GM23338 (cell line): ENCODE measurements around the gene THY1. TPM values are rescaled to one million over a fixed set of nuclear protein-coding genes. Genes with fewer than 3 reads are reported as not detected.
"Not testable (repeated sequence)": the region's sequence is repeated elsewhere in the genome, so short reads cannot be mapped to it uniquely, and the experiment has no call there.

ENCODE experiments used
- ATAC-seq: fragments of 200-7000 bp; cut with Tn5 transposase; 3 replicates; pipeline ENCODE4 v1.9.1; 2020
- DNase-seq: peaks from one replicate; pipeline ENCODE4 v3.0.0-alpha.2; 2015; ENCODE audit warnings: low spot score
- H2AFZ ChIP-seq: fragments of 200-600 bp; sonication (generic); 2 replicates; pipeline ENCODE4 v1.8.0; 2016; ENCODE audit warnings: antibody characterized with exemption, mild to moderate bottlenecking, moderate library complexity
- H3F3A ChIP-seq: fragments of 200-600 bp; sonication (generic); replicated peaks from 2 replicates; pipeline ENCODE4 v1.8.0; 2017; ENCODE audit warnings: antibody characterized with exemption, mixed run types, low read depth
- H3K27ac ChIP-seq: fragments of 200-600 bp; sonication (generic); 2 replicates; pipeline ENCODE4 v1.6.1; 2016; ENCODE audit warnings: low read depth
- H3K27me3 ChIP-seq: fragments of 200-600 bp; sonication (generic); 2 replicates; pipeline ENCODE4 v1.8.0; 2016; ENCODE audit warnings: mild to moderate bottlenecking, mixed run types, moderate library complexity; ENCODE audit not compliant: insufficient read depth
- H3K36me3 ChIP-seq: fragments of 200-600 bp; sonication (generic); 2 replicates; pipeline ENCODE4 v1.8.0; 2016; ENCODE audit warnings: mild to moderate bottlenecking; ENCODE audit not compliant: insufficient read depth
- H3K4me1 ChIP-seq: fragments of 200-600 bp; sonication (generic); 2 replicates; pipeline ENCODE4 v1.8.0; 2016; ENCODE audit warnings: mild to moderate bottlenecking, moderate library complexity; ENCODE audit not compliant: insufficient read depth
- H3K4me2 ChIP-seq: fragments of 200-600 bp; sonication (generic); 2 replicates; pipeline ENCODE4 v1.7.1; 2017; ENCODE audit warnings: mixed run types
- H3K4me3 ChIP-seq: fragments of 200-600 bp; sonication (generic); 2 replicates; pipeline ENCODE4 v1.6.1; 2016; ENCODE audit warnings: mixed run types
- H3K79me2 ChIP-seq: fragments of 200-600 bp; sonication (generic); replicated peaks from 2 replicates; pipeline ENCODE4 v1.8.0; 2017; ENCODE audit warnings: mild to moderate bottlenecking; ENCODE audit not compliant: insufficient read depth
- H3K9me2 ChIP-seq: fragments of 200-600 bp; sonication (generic); 2 replicates; pipeline ENCODE4 v1.8.0; 2017; ENCODE audit not compliant: insufficient read depth
- H4K20me1 ChIP-seq: fragments of 200-600 bp; sonication (generic); replicated peaks from 2 replicates; pipeline ENCODE4 v1.8.0; 2017; ENCODE audit warnings: mild to moderate bottlenecking; ENCODE audit not compliant: insufficient read depth
- H3K27ac Mint-ChIP-seq: 2 replicates; pipeline ENCODE4 v1.8.0; 2020; ENCODE audit warnings: inconsistent platforms, mild to moderate bottlenecking, moderate library complexity, mixed read lengths
- H3K27me3 Mint-ChIP-seq: 3 replicates; pipeline ENCODE4 v1.8.0; 2022; ENCODE audit warnings: low read depth, mild to moderate bottlenecking, moderate library complexity, mixed read lengths, inconsistent platforms; ENCODE audit not compliant: insufficient read depth, poor library complexity
- H3K36me3 Mint-ChIP-seq: 3 replicates; pipeline ENCODE4 v1.8.0; 2021; ENCODE audit warnings: low read depth, mild to moderate bottlenecking, inconsistent platforms, moderate library complexity, mixed read lengths
- H3K4me1 Mint-ChIP-seq: 3 replicates; pipeline ENCODE4 v1.8.0; 2020; ENCODE audit warnings: mild to moderate bottlenecking, inconsistent platforms, mixed read lengths
- H3K4me3 Mint-ChIP-seq: 3 replicates; pipeline ENCODE4 v1.8.0; 2021; ENCODE audit warnings: moderate library complexity, mild to moderate bottlenecking, inconsistent platforms, mixed read lengths
- H3K9me3 Mint-ChIP-seq: 3 replicates; pipeline ENCODE4 v1.8.0; 2020; ENCODE audit warnings: moderate library complexity, mild to moderate bottlenecking, inconsistent platforms, mixed read lengths
- CTCF ChIP-seq, 2 experiments: fragments of 200-600 bp in 1 of 2; sonication (generic) in 1 of 2; conservative IDR thresholded peaks; 2 replicates each; pipeline versions ENCODE4 v1.5.1 to v1.6.1; 2016 to 2017; ENCODE audit warnings: antibody characterized with exemption in 2 of 2, low read depth in 2 of 2, mild to moderate bottlenecking in 2 of 2, moderate library complexity in 1 of 2
- EZH2 ChIP-seq: fragments of 200-600 bp; sonication (generic); IDR thresholded peaks from one replicate; pipeline ENCODE4 v1.8.0; 2017; ENCODE audit warnings: antibody characterized with exemption, mild to moderate bottlenecking, low read depth; ENCODE audit not compliant: unreplicated experiment
- POLR2AphosphoS5 ChIP-seq: IDR thresholded peaks from 2 replicates; pipeline ENCODE4 v1.6.1; 2016; ENCODE audit warnings: antibody characterized with exemption, low read depth
- REST ChIP-seq: IDR thresholded peaks from one replicate; pipeline ENCODE4 v1.6.1; 2018; ENCODE audit warnings: antibody characterized with exemption; ENCODE audit not compliant: unreplicated experiment
- STAT1 ChIP-seq: IDR thresholded peaks from one replicate; pipeline ENCODE4 v1.6.1; 2016; ENCODE audit warnings: antibody characterized with exemption; ENCODE audit not compliant: unreplicated experiment
- ZNF114 ChIP-seq: fragments of 250-450 bp; sonication (Bioruptor Pico); IDR thresholded peaks from 2 replicates; pipeline ENCODE4 v1.5.0; 2020; ENCODE audit warnings: mild to moderate bottlenecking, moderate library complexity
- ZNF331 ChIP-seq: fragments of 250-450 bp; sonication (Bioruptor Pico); IDR thresholded peaks from 2 replicates; pipeline ENCODE4 v1.5.0; 2020; ENCODE audit warnings: low read depth, mild to moderate bottlenecking, moderate library complexity
- ZNF462 ChIP-seq: fragments of 250-450 bp; sonication (Bioruptor Pico); IDR thresholded peaks from 2 replicates; pipeline ENCODE4 v1.5.0; 2020; ENCODE audit warnings: mild to moderate bottlenecking, moderate library complexity
- polyA plus RNA-seq: library from polyadenylated mRNA; unstranded; fragments of >200 nt; fragmentation: Nextera tagmentation; extraction: Ambion mirVana; gene quantifications from 2 replicates; pipeline ENCODE4 v1.2.1, GENCODE V29; 2016
- total RNA-seq: library from RNA; depleted of rRNA; stranded (reverse); fragments of >200 nt; shearing (Covaris generic); gene quantifications from 2 replicates; pipeline ENCODE4 v1.2.3, GENCODE V29; 2014

Gene THY1
- total and polyA plus RNA-seq, 2 experiments from 2014 or later, result 490 to 597 TPM

- TF ChIP-seq ZNF462 (no peak), STAT1 (no peak)
Observed at GRCh38 chr11:119438599-119438998, 15.6 kb upstream of the THY1 start (continued).

GRCh38 chr11:119437521-119437920 is 14.5 kb upstream of the THY1 start:
- H3K9me3 Mint-ChIP-seq, H2AFZ ChIP-seq, H3K9me2 ChIP-seq, H3K36me3 Mint-ChIP-seq, H3K4me2 ChIP-seq, H3K36me3 ChIP-seq, H4K20me1 ChIP-seq, H3K4me3 Mint-ChIP-seq, H3K27me3 ChIP-seq, H3F3A ChIP-seq, H3K79me2 ChIP-seq, DNase-seq, H3K27ac Mint-ChIP-seq, ATAC-seq, H3K4me3 ChIP-seq, H3K27ac ChIP-seq: not testable (repeated sequence)
- peaks cover 14% of the 10 kb centered on the region for H3K27me3 Mint-ChIP-seq
- peaks cover 31% of the 10 kb centered on the region for H3K4me1 ChIP-seq
- H3K4me1 Mint-ChIP-seq, result peaks cover 32% of the 10 kb centered on the region

- Histone ChIP-seq H3K4me1 (peaks cover 31% of the 10 kb centered on the region), H3K79me2 (no peaks in the 10 kb centered on the region), H3K9me2 (no peaks in the 10 kb centered on the region), H4K20me1 (no peaks in the 10 kb centered on the region), H3K4me3 (no peak overlapping the region), H2AFZ (no peak overlapping the region; the same call in 1 of the 2 replicates), H3K27me3 (no peaks in the 10 kb centered on the region), H3K4me2 (no peak overlapping the region), H3K27ac (no peak overlapping the region), H3F3A (0 out of 2 replicates have a peak, but pooled peaks cover 3% of the 10 kb centered on the region), H3K36me3 (no peaks in the 10 kb centered on the region)
- peaks cover 15% of the 10 kb centered on the region for H3K27me3 Mint-ChIP-seq
- peaks cover 5% of the 10 kb centered on the region for H3K36me3 Mint-ChIP-seq
- H3K9me3 Mint-ChIP-seq, result peaks cover 6% of the 10 kb centered on the region; the same call in 2 of the 3 replicates
- ATAC-seq (no peak), DNase-seq (no peak)
- H3K4me1 Mint-ChIP-seq, result peaks cover 35% of the 10 kb centered on the region
- no peak overlapping the region for H3K27ac Mint-ChIP-seq
- no peak overlapping the region for H3K4me3 Mint-ChIP-seq
- no peak for TF ChIP-seq POLR2AphosphoS5
- TF ChIP-seq ZNF114 (CRISPR knock-in tag), result no peak
- TF ChIP-seq ZNF331 (CRISPR knock-in tag), result no peak
- no peak for TF ChIP-seq STAT1
- TF ChIP-seq EZH2, result no peak
- TF ChIP-seq CTCF (conservative IDR thresholded peaks at IDR 0.05; ENCODE audit: low read depth in 2 of 2), result no peak
- TF ChIP-seq REST, result no peak
Observed at GRCh38 chr11:119436711-119437110, 13.7 kb upstream of the THY1 start.
